GM20000 (cell line): ENCODE results near the gene G6PC3.

Experiments
- DNase-seq: peaks from one replicate; pipeline ENCODE4 v3.0.0; 2012; ENCODE audit warnings: low spot score
- CTCF ChIP-seq: IDR thresholded peaks from 2 replicates; pipeline ENCODE4 v1.5.1; 2012; ENCODE audit warnings: mild to moderate bottlenecking, control low read depth; ENCODE audit errors: extremely low read depth, missing control alignments

Gene G6PC3

GRCh38 chr17:44079877-44080821 is 9.6 kb downstream of the G6PC3 start:
- no peak for TF ChIP-seq CTCF
- no peak for DNase-seq

- DNase-seq = no peak
- no peak for TF ChIP-seq CTCF
These were observed 11.1 kb downstream of the G6PC3 start for GRCh38 chr17:44081681-44082080.

- no peak for DNase-seq
These were observed 11.9 kb downstream of the G6PC3 start for GRCh38 chr17:44082256-44082927.

GRCh38 chr17:44083250-44083849 is 12.8 kb downstream of the G6PC3 start:
- no peak for DNase-seq
- peak; percentile 23 for TF ChIP-seq CTCF

More at GRCh38 chr17:44082256-44082927, 11.9 kb downstream of the G6PC3 start:
- TF ChIP-seq CTCF = no peak

- no peak for TF ChIP-seq CTCF
- peak; percentile 45 for DNase-seq
These were observed 13.6 kb downstream of the G6PC3 start for GRCh38 chr17:44084131-44084538.

GRCh38 chr17:44084921-44085320 is 14.4 kb downstream of the G6PC3 start:
- TF ChIP-seq CTCF = no peak
- DNase-seq = no peak

- no peak for TF ChIP-seq CTCF
- DNase-seq = no peak
These were observed 15.4 kb downstream of the G6PC3 start for GRCh38 chr17:44085908-44086307.
